Measurements from ENCODE around the gene ARFGAP1.

ARFGAP1 gene

DNA sequence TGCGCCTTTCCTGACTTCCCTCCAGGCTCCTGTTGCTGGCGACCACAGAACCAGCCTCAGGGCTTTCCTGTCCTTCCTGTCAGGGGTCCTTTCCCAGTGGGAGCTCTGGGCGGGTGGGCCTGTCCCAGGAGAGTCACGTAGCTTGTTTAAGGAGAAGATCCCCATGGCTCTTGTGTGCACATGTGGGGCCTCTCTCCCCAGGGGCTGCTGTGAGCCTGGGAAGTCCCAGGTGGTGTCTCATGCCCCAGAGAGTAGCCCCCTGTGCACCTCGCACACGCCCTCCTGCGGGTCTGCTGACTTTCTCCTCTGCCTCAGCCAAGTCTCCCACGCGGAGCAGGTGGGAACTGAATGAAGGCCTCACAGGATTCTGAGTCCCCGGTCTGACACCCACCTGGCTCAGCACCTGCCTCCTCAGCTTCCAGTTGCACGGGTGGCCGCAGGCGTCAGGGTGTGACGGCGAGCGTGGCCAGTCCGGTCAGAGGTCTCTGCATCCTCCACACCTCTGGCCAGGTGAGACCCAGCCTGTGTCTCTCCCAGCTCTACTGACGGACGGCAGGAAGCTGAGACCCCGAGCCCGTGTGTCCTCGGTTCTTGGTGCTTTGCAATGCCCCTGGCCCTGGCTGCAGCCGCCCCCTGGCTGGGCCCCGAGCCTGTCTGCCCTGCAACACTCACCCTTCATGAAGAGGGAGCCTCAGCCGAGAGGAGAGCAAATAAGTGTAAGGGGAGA lies 12.7 kb upstream of the ARFGAP1 start:
- Histone ChIP-seq H3K4me3 (ENCODE audit: low read depth in 1 of 2, low read length in 2 of 2) (no peak overlapping the region), H3K27me3 (ENCODE audit: control insufficient read depth in 1 of 2, insufficient read depth in 2 of 2, low read length in 2 of 2) (peaks cover 13 to 41% of the 10 kb centered on the region in 2 donors), H3K4me1 (ENCODE audit: control insufficient read depth in 1 of 2, insufficient read depth in 2 of 2, low read length in 2 of 2) (no peaks in the 10 kb centered on the region), H3K9me3 (ENCODE audit: control insufficient read depth in 1 of 2, low read length in 2 of 2) (no peaks in the 10 kb centered on the region), H3K27ac (ENCODE audit: low read depth, low read length) (no peak overlapping the region), H3K36me3 (ENCODE audit: control insufficient read depth in 1 of 2, insufficient read depth in 2 of 2, low read length in 2 of 2) (no peaks in the 10 kb centered on the region), H3K9ac (ENCODE audit: low read depth in 1 of 2, low read length in 2 of 2) (no peak overlapping the region)

DNA sequence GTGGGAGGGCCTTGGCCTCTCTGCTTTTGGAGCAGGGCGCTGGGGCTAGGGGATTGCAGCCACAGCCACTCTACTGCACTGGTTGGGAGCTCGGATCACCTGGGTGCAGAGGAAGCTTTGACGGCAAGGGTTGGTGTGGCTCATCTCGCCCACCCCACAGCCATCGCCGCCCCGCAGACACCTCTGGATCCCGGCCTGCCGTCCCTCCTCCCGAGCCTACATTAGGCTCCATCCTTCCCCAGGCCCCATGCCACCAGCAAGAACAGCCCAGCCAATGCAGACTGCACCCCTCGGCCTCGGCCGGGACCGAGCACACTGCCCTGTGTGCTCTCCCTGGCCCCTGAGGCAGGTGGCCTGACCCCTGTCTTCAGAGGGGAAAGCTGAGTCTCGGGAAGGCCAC lies 12.1 kb upstream of the ARFGAP1 start:
- H3K27me3 ChIP-seq (ENCODE audit: control insufficient read depth in 1 of 2, insufficient read depth in 2 of 2, low read length in 2 of 2) = peaks cover 7 to 35% of the 10 kb centered on the region in 2 donors

DNA sequence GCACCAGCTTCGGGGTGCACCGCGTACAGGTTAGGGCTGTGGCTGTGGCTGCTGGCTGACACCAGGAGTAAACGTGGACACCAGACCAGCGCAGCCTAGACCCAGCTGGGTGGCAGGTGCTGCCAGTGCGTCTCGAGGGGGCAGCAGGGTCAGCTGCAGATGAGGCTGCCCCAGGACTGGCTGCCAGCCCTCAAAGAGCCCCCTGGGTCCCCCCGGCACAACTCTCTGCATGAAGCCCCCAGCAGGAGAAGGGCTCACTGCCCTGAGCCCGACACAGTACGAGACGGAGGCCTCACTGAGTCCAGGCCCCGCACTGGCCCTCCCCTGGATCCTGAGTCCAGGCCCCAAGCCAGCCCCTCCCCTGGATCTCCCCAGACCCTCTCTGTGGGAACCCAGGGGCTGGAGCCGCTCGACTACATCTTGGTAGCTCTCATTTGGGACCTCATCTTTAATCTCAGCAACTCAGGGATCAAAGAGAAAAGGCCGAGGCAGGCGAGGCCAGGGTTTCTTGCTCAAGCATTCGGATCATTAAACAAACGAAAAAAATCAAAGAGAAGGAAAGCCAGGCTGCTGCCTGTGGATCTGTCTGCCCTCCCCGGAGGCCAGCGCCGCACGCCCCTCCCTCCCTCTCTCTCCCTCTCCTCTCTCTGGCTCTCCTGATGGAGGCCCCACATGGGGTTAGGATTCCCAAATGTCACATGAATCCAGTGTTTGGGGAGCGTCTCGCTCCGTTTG lies 11.4 kb upstream of the ARFGAP1 start:
- H3K27me3 ChIP-seq (ENCODE audit: control insufficient read depth in 1 of 2, insufficient read depth in 2 of 2, low read length in 2 of 2) = peaks cover 12 to 28% of the 10 kb centered on the region in 2 donors
- no peaks in the 10 kb centered on the region for H3K36me3 ChIP-seq (ENCODE audit: control insufficient read depth in 1 of 2, insufficient read depth in 2 of 2, low read length in 2 of 2)
- no peak overlapping the region for H3K4me3 ChIP-seq (ENCODE audit: low read depth in 1 of 2, low read length in 2 of 2)
- no peak overlapping the region for H3K9ac ChIP-seq (ENCODE audit: low read depth in 1 of 2, low read length in 2 of 2)
- H3K27ac ChIP-seq (ENCODE audit: low read depth, low read length) = no peak overlapping the region
- H3K4me1 ChIP-seq (ENCODE audit: control insufficient read depth in 1 of 2, insufficient read depth in 2 of 2, low read length in 2 of 2) = no peaks in the 10 kb centered on the region
- no peaks in the 10 kb centered on the region for H3K9me3 ChIP-seq (ENCODE audit: control insufficient read depth in 1 of 2, low read length in 2 of 2)

More for the DNA sequence above, 12.1 kb upstream of the ARFGAP1 start:
- Histone ChIP-seq H3K4me3 (ENCODE audit: low read depth in 1 of 2, low read length in 2 of 2) (no peak overlapping the region), H3K4me1 (ENCODE audit: control insufficient read depth in 1 of 2, insufficient read depth in 2 of 2, low read length in 2 of 2) (no peaks in the 10 kb centered on the region), H3K9ac (ENCODE audit: low read depth in 1 of 2, low read length in 2 of 2) (no peak overlapping the region), H3K36me3 (ENCODE audit: control insufficient read depth in 1 of 2, insufficient read depth in 2 of 2, low read length in 2 of 2) (no peaks in the 10 kb centered on the region), H3K9me3 (ENCODE audit: control insufficient read depth in 1 of 2, low read length in 2 of 2) (no peaks in the 10 kb centered on the region), H3K27ac (ENCODE audit: low read depth, low read length) (no peak overlapping the region)

DNA sequence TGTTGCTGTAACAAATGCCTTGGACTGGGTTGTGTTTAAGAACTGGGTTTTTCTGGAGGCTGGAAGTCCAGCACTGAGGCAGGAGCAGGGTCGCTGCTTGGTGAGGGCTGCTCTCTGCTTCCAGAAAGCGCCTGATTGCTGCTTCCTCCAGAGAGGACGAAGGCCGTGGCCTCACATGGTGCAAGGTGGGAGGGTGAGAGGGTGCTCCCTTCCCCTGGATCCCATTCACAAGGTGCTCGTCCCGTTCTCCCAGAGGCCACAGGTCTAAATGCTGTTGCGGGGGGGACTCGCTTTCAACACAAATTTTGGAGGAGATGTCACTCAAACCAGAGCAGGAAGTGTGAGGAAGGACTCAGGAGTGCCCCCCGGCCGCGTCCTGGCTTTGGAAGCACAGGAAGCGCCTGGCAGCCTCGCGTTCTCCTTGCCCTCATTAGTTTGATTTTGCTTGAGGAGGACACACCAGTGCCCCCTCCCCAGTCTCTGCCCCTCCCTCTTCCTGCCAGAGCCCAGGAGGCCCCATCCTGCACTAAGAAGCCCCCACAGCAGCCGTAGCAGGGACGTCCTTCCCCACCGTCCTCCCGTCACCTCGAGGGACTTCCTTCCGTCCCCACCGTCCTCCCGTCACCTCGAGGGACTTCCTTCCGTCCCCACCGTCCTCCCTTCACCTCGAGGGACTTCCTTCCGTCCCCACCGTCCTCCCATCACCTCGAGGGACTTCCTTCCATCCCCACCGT lies 10.7 kb upstream of the ARFGAP1 start:
- Histone ChIP-seq H3K27ac (ENCODE audit: low read depth, low read length) (no peak overlapping the region), H3K36me3 (ENCODE audit: control insufficient read depth in 1 of 2, insufficient read depth in 2 of 2, low read length in 2 of 2) (no peaks in the 10 kb centered on the region), H3K4me3 (ENCODE audit: low read depth in 1 of 2, low read length in 2 of 2) (no peak overlapping the region), H3K9me3 (ENCODE audit: control insufficient read depth in 1 of 2, low read length in 2 of 2) (no peaks in the 10 kb centered on the region), H3K4me1 (ENCODE audit: control insufficient read depth in 1 of 2, insufficient read depth in 2 of 2, low read length in 2 of 2) (no peaks in the 10 kb centered on the region), H3K27me3 (ENCODE audit: control insufficient read depth in 1 of 2, insufficient read depth in 2 of 2, low read length in 2 of 2) (peaks cover 9 to 20% of the 10 kb centered on the region in 2 donors), H3K9ac (ENCODE audit: low read depth in 1 of 2, low read length in 2 of 2) (no peak overlapping the region)

DNA sequence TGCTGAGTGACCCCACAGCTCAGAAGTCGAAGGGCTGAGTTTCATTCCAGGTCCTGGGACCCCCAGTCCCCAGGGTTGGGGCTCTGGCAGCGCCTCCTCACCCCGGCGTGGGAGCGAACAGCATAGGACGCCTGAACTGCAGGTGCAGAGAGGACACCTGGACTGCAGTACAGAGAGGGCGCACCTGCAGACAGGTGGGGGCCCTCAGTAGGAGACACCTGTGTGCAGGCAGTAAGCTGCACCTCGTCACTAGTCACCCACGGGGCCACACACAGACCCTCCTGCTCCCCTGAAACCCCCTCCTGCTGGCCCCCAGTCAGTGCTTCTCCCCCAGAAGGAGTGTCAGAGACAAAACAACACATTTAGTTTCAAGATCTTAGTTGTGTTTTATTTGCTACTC lies 9.8 kb upstream of the ARFGAP1 start:
- no peaks in the 10 kb centered on the region for H3K4me1 ChIP-seq (ENCODE audit: control insufficient read depth in 1 of 2, insufficient read depth in 2 of 2, low read length in 2 of 2)
- H3K27ac ChIP-seq (ENCODE audit: low read depth, low read length) = no peak overlapping the region
- no peaks in the 10 kb centered on the region for H3K9me3 ChIP-seq (ENCODE audit: control insufficient read depth in 1 of 2, low read length in 2 of 2)
- no peak overlapping the region for H3K4me3 ChIP-seq (ENCODE audit: low read depth in 1 of 2, low read length in 2 of 2)
- H3K9ac ChIP-seq (ENCODE audit: low read depth in 1 of 2, low read length in 2 of 2) = no peak overlapping the region
- peaks cover 7 to 15% of the 10 kb centered on the region in 2 donors for H3K27me3 ChIP-seq (ENCODE audit: control insufficient read depth in 1 of 2, insufficient read depth in 2 of 2, low read length in 2 of 2)
- H3K36me3 ChIP-seq (ENCODE audit: control insufficient read depth in 1 of 2, insufficient read depth in 2 of 2, low read length in 2 of 2) = no peaks in the 10 kb centered on the region

DNA sequence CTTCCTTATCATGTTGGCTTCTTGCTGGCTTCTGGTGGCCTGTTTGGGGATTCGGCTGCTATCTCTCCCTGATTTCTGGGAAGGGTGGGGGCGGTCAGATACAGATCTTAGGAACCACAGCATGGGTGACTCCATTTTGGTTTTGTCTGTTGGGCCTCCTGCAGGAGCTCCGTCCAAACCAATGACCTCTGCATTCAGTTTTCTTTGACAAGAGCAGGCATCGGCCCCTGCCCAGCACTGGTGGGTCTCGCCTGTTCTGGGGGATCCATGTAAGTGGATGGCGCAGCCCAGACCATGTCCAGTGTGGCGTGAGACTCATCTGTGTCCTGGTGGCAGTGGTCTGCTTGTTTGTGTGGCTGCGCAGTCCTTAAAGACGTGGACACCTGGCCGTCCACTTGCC lies 8.6 kb upstream of the ARFGAP1 start:
- Histone ChIP-seq H3K9ac (ENCODE audit: low read depth in 1 of 2, low read length in 2 of 2) (no peak overlapping the region), H3K27me3 (ENCODE audit: control insufficient read depth in 1 of 2, insufficient read depth in 2 of 2, low read length in 2 of 2) (peaks cover 7 to 13% of the 10 kb centered on the region in 2 donors), H3K4me1 (ENCODE audit: control insufficient read depth in 1 of 2, insufficient read depth in 2 of 2, low read length in 2 of 2) (no peaks in the 10 kb centered on the region), H3K36me3 (ENCODE audit: control insufficient read depth in 1 of 2, insufficient read depth in 2 of 2, low read length in 2 of 2) (no peaks in the 10 kb centered on the region), H3K4me3 (ENCODE audit: low read depth in 1 of 2, low read length in 2 of 2) (no peak overlapping the region), H3K9me3 (ENCODE audit: control insufficient read depth in 1 of 2, low read length in 2 of 2) (no peaks in the 10 kb centered on the region), H3K27ac (ENCODE audit: low read depth, low read length) (no peak overlapping the region)

DNA sequence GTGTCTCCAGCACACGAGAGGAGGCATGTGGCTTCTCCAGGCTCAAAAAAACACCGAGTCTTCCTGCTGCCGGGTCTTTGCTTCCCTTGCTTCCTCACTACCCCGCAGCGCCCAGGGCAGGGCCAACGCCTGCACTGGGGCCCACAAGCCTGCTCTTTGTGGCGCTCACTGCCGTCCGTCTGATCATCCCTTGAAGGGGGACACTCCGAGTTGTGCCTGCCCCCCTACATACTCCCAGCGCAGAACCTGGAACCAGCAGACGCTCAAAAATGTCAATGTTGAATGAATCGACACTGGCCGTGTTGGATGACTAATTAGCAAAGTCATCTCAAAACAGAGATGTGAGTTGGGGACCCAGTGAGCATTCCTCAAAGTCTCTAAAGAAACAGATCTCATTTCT lies 8.1 kb upstream of the ARFGAP1 start:
- Histone ChIP-seq H3K9me3 (ENCODE audit: control insufficient read depth in 1 of 2, low read length in 2 of 2) (no peaks in the 10 kb centered on the region), H3K36me3 (ENCODE audit: control insufficient read depth in 1 of 2, insufficient read depth in 2 of 2, low read length in 2 of 2) (no peaks in the 10 kb centered on the region), H3K27ac (ENCODE audit: low read depth, low read length) (no peak overlapping the region), H3K4me1 (ENCODE audit: control insufficient read depth in 1 of 2, insufficient read depth in 2 of 2, low read length in 2 of 2) (no peaks in the 10 kb centered on the region), H3K27me3 (ENCODE audit: control insufficient read depth in 1 of 2, insufficient read depth in 2 of 2, low read length in 2 of 2) (peaks cover 7 to 8% of the 10 kb centered on the region in 2 donors), H3K4me3 (ENCODE audit: low read depth in 1 of 2, low read length in 2 of 2) (no peak overlapping the region), H3K9ac (ENCODE audit: low read depth in 1 of 2, low read length in 2 of 2) (no peak overlapping the region)

DNA sequence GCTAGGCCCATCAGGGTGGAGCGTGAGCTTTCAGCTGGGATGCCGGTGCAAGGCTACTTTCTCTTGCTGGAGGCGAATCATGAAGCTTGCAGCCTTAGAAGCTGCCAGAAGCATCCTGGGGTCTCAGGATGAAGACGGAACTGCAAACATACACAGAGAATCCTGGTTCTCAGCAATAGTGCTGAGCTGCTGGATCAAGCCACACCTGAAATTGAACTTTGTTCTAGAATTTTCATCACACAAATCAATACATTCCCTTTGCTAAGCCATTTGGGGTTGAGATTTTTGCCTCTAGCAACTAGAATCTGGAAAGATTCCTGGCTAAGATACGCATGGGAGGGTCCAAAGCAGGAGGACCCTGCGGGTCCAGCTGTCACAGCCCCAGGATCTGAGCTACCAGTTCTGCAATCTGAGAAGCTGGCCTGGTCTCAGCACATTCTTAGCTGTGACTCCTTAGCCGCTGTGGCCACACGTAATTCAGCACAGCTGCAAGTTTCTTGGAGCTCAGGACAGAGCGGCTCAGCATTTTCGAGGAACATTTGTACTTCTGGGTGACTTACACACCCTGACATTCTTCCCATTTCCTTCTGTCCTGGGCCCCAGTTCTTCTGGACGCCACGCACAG lies 6.6 kb upstream of the ARFGAP1 start:
- Histone ChIP-seq H3K36me3 (ENCODE audit: control insufficient read depth in 1 of 2, insufficient read depth in 2 of 2, low read length in 2 of 2) (no peaks in the 10 kb centered on the region), H3K9ac (ENCODE audit: low read depth in 1 of 2, low read length in 2 of 2) (no peak overlapping the region), H3K9me3 (ENCODE audit: control insufficient read depth in 1 of 2, low read length in 2 of 2) (no peaks in the 10 kb centered on the region), H3K4me3 (ENCODE audit: low read depth in 1 of 2, low read length in 2 of 2) (no peak overlapping the region), H3K27me3 (ENCODE audit: control insufficient read depth in 1 of 2, insufficient read depth in 2 of 2, low read length in 2 of 2) (peaks cover 7% of the 10 kb centered on the region in 2 donors), H3K4me1 (ENCODE audit: control insufficient read depth in 1 of 2, insufficient read depth in 2 of 2, low read length in 2 of 2) (no peaks in the 10 kb centered on the region), H3K27ac (ENCODE audit: low read depth, low read length) (no peak overlapping the region)

DNA sequence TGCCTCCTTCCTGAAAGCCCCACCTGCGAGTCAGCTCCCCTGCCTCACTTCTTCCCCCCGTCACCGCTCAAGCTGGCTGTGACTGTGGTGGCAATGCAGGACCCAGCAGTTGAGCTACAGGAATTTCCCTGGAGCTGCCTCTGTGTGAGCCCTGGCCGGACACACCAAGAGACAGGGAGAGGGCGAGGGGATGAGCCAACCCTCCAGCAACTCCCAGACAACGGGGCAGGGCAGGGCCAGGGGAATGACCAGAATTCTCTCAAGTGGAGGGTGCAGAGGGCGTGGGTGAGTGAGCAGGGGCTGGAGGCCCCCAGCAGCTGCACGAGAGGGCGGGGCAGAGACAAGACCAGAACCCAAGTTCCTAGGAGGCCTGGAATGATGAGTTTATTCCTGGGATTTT lies 4.9 kb upstream of the ARFGAP1 start:
- Histone ChIP-seq H3K36me3 (ENCODE audit: control insufficient read depth in 1 of 2, insufficient read depth in 2 of 2, low read length in 2 of 2) (no peaks in the 10 kb centered on the region), H3K4me1 (ENCODE audit: control insufficient read depth in 1 of 2, insufficient read depth in 2 of 2, low read length in 2 of 2) (peaks cover 0 to 5% of the 10 kb centered on the region in 2 donors), H3K27me3 (ENCODE audit: control insufficient read depth in 1 of 2, insufficient read depth in 2 of 2, low read length in 2 of 2) (peaks cover 4 to 7% of the 10 kb centered on the region in 2 donors), H3K4me3 (ENCODE audit: low read depth in 1 of 2, low read length in 2 of 2) (no peak overlapping the region), H3K9me3 (ENCODE audit: control insufficient read depth in 1 of 2, low read length in 2 of 2) (no peaks in the 10 kb centered on the region), H3K9ac (ENCODE audit: low read depth in 1 of 2, low read length in 2 of 2) (no peak overlapping the region), H3K27ac (ENCODE audit: low read depth, low read length) (no peak overlapping the region)

DNA sequence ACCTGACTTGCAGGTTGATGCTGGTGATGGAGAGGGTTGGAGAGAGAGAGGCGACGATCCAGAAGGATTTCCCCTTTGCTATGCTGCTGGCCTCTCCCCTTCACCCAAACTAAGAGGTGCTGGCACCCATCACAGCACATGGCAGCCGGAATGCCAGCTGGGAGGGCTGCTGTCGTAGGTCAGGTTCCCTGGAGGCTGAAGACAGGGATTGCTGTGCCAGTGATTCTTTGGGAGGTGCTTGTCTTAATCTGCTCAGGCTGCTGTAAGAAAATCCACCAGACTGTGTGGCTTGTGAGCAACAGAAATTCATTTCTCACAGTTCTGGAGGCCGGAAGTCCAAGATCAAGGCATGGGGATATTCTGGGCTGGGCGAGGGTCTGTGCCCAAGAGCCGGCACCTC lies 4.4 kb upstream of the ARFGAP1 start:
- Histone ChIP-seq H3K4me3 (ENCODE audit: low read depth in 1 of 2, low read length in 2 of 2) (no peak overlapping the region), H3K27me3 (ENCODE audit: control insufficient read depth in 1 of 2, insufficient read depth in 2 of 2, low read length in 2 of 2) (peaks cover 4 to 7% of the 10 kb centered on the region in 2 donors), H3K4me1 (ENCODE audit: control insufficient read depth in 1 of 2, insufficient read depth in 2 of 2, low read length in 2 of 2) (peaks cover 0 to 7% of the 10 kb centered on the region in 2 donors), H3K27ac (ENCODE audit: low read depth, low read length) (no peak overlapping the region), H3K36me3 (ENCODE audit: control insufficient read depth in 1 of 2, insufficient read depth in 2 of 2, low read length in 2 of 2) (no peaks in the 10 kb centered on the region), H3K9me3 (ENCODE audit: control insufficient read depth in 1 of 2, low read length in 2 of 2) (no peaks in the 10 kb centered on the region), H3K9ac (ENCODE audit: low read depth in 1 of 2, low read length in 2 of 2) (no peak overlapping the region)

All from duodenal mucosa (tissue), 2 donors.